Measurements from ENCODE around the gene SGCA. TPM values are rescaled to one million over a fixed set of nuclear protein-coding genes. Genes with fewer than 3 reads are reported as not detected.

SGCA gene
- total RNA-seq, 4 donors from 2014 or later, result 58.1 to 145 (median 93.4) TPM

- Histone ChIP-seq H3K27me3 (no peaks in the 10 kb centered on the region), H3K9me3 (no peaks in the 10 kb centered on the region), H3K27ac (peak overlapping the region in 1 of 4 donors; percentile 69), H3K4me3 (no peak overlapping the region), H3K36me3 (peaks cover 0 to 54% of the 10 kb centered on the region in 2 donors), H3K4me1 (peaks cover 3 to 43% (median 25%) of the 10 kb centered on the region in 3 donors)
- ATAC-seq, result no peak
- 41 to 45% methylated on average over 4 to 5 of the region's 16 CpGs for WGBS, 2 donors (ENCODE audit: low coverage in 1 of 2)
- TF ChIP-seq EP300 (IDR thresholded peaks at IDR 0.05), result no peak
- TF ChIP-seq CTCF (IDR thresholded peaks at IDR 0.05), result no peak
- TF ChIP-seq POLR2AphosphoS5 (IDR thresholded peaks at IDR 0.05), result no peak
- no peak for TF ChIP-seq POLR2A (IDR thresholded peaks at IDR 0.05)
These were observed 31.3 kb upstream of the SGCA start for GRCh38 chr17:50134206-50135110.

- no peak overlapping the region for H3K27ac ChIP-seq
- whole genome bisulfite sequencing, 2 donors (ENCODE audit: low coverage in 1 of 2), result no CpG with 5 or more reads among the region's 16 CpGs
- no peak overlapping the region for H3K4me3 ChIP-seq
- no peak for TF ChIP-seq POLR2A (IDR thresholded peaks at IDR 0.05)
- no peak for TF ChIP-seq CTCF (IDR thresholded peaks at IDR 0.05)
- TF ChIP-seq EP300 (IDR thresholded peaks at IDR 0.05), result no peak
- no peak for TF ChIP-seq POLR2AphosphoS5 (IDR thresholded peaks at IDR 0.05)
- ATAC-seq, result no peak
- H3K9me3 ChIP-seq, result no peaks in the 10 kb centered on the region
- peaks cover 0 to 64% of the 10 kb centered on the region in 2 donors for H3K36me3 ChIP-seq
- H3K27me3 ChIP-seq, result no peaks in the 10 kb centered on the region
- H3K4me1 ChIP-seq, result peaks cover 3 to 43% (median 21%) of the 10 kb centered on the region in 3 donors
These were observed 30.3 kb upstream of the SGCA start for GRCh38 chr17:50135316-50136095.

- peaks cover 3 to 43% (median 20%) of the 10 kb centered on the region in 3 donors for H3K4me1 ChIP-seq
- TF ChIP-seq POLR2A (IDR thresholded peaks at IDR 0.05) (no peak), CTCF (IDR thresholded peaks at IDR 0.05) (no peak), EP300 (IDR thresholded peaks at IDR 0.05) (no peak), POLR2AphosphoS5 (IDR thresholded peaks at IDR 0.05) (no peak)
- H3K36me3 ChIP-seq, result peaks cover 0 to 71% of the 10 kb centered on the region in 2 donors
- H3K4me3 ChIP-seq, result no peak overlapping the region
- no peak for ATAC-seq
- WGBS, 2 donors (ENCODE audit: low coverage in 1 of 2), result 90 to 100% methylated on average over 1 to 8 of the region's 11 CpGs
- no peaks in the 10 kb centered on the region for H3K9me3 ChIP-seq
- no peaks in the 10 kb centered on the region for H3K27me3 ChIP-seq
- no peak overlapping the region for H3K27ac ChIP-seq
These were observed 29.6 kb upstream of the SGCA start for GRCh38 chr17:50136096-50136687.

GRCh38 chr17:50137042-50137441 lies 28.8 kb upstream of the SGCA start:
- Histone ChIP-seq H3K36me3 (peaks cover 0 to 80% of the 10 kb centered on the region in 2 donors), H3K9me3 (no peaks in the 10 kb centered on the region), H3K4me3 (no peak overlapping the region), H3K27me3 (no peaks in the 10 kb centered on the region), H3K4me1 (peaks cover 3 to 50% (median 20%) of the 10 kb centered on the region in 3 donors), H3K27ac (no peak overlapping the region)
- no peak for ATAC-seq
- TF ChIP-seq EP300 (IDR thresholded peaks at IDR 0.05) (no peak), POLR2AphosphoS5 (IDR thresholded peaks at IDR 0.05) (no peak), POLR2A (IDR thresholded peaks at IDR 0.05) (no peak), CTCF (IDR thresholded peaks at IDR 0.05) (no peak)
- WGBS, 2 donors (ENCODE audit: low coverage in 1 of 2), result 53 to 71% methylated on average over 1 to 2 of the region's 4 CpGs
